ENCODE measurements around the gene EDAR. TPM values are rescaled to one million over a fixed set of nuclear protein-coding genes. Genes with fewer than 3 reads are reported as not detected.

The EDAR gene
- total RNA-seq, 1 donor from 2014 or later: 0.14 TPM

DNA sequence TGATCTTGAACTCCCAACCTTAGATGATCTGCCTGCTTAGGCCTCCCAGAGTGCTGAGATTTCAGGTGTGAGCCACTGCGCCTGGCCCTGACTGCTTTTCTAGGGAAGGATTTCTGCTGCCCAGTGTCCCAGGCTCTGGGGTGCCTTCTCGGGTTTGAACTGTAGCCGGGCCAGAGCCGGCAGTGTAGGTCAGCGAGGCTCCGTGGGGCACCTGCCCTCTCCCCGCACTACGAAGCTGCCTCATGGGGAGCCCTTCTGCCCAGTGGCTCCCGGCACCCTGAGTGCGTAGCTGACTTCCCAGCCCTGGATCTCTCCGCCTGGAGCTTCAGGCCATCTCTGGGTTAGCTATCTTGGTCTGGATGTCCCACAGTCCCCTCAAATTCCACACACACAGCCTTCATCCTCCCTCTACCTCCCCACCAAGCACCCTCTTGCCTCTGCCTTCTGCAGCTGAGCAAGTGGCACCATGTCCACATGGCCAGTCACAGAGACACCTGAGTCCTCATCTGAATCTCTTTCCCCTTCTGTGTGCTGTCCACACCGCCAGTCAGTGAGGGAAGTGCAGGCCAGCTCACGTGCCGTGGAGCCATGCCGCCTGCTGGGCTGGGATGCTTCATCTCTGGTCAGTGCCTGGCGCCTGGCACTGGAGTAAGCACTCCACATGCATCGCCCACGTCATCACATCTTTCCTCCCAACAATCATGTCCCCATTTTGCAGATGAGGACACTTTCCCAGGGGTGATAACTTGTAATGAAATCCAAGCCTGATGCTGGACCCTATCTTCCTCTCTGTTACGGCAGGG lies 69.2 kb downstream of the EDAR start:
- no peak for DNase-seq (ENCODE audit: missing footprints)
- ATAC-seq: no peak
- intact Hi-C loops (cut with DNase I): no loop called here

GRCh38 chr2:108918941-108919341 lies 70.1 kb downstream of the EDAR start:
- intact Hi-C loops (cut with DNase I): no loop called here
- DNase-seq (ENCODE audit: missing footprints) (no peak), ATAC-seq (no peak)

GRCh38 chr2:108918156-108918874 lies 70.7 kb downstream of the EDAR start:
- no peak for ATAC-seq
- intact Hi-C loops (cut with DNase I): no loop called here
- no peak for DNase-seq (ENCODE audit: missing footprints)

DNA sequence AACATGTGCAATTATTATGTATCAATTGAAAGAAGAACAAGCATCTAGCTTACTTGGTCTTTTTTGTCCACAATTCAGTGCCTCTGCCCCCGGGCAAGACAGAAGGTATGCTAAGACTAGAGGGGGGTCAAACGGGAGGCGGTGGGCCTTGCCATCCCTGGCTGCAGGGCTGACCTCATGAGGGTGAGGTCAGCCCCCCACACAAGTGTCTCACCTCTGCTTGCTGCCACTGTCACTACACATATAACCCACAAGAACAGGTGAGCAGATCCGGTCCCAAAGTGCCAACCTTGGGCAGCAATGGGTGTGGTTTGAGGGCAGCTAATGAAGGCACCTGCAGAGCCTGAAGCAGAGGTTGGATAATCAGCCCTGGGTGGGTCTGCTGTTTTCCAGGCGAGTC lies 71.5 kb downstream of the EDAR start:
- no peak for ATAC-seq
- DNase-seq (ENCODE audit: missing footprints): no peak
- intact Hi-C loops (cut with DNase I): no loop called here

DNA sequence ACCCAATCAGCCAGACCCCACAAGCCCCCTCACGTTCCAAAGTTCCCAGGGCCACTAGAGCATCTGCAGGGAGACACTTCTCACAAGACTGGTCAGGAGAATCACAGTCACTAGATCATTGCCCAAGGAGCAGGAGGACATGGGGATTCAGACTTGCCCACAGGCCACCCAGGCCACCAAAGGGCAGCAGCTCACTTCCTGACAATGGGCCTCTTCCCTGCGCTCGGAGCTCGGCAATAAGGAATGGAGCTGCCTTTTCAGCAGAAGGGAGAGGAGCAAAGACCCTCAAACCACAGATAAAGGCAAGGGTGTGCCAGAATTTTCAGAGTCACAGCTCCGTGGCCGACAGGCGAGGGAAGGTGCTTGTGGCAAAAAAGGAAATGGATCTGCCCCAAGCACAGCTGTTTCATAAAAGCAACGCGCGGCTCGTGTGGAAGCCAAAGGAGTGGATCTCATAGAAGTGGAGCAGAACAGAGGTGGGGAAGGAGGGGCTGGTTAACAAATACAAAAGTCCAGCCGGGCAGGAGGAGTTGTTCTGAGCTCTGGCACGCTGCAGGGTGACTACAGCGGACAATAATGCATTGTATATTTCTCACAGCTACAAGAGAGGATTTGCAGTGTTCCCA lies 72.1 kb downstream of the EDAR start:
- ATAC-seq (no peak), DNase-seq (ENCODE audit: missing footprints) (no peak)
- intact Hi-C loops (cut with DNase I): no loop called here

GRCh38 chr2:108916122-108916795 lies 72.8 kb downstream of the EDAR start:
- intact Hi-C loops (cut with DNase I): no loop called here
- DNase-seq (ENCODE audit: missing footprints) (no peak), ATAC-seq (no peak)

DNA sequence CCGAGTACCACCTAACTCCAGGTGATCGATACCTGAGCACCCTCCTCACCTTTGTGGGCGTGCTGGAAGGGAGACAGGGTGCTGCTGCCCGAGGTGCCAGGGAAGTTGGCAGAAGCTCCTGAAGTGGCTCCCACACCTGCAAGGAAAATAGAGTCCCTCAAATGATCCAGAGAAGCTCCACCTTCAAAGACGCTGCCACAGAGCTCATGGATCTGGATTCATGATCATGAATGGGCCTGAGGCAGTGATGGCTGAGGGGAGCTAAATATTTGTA lies 76.5 kb downstream of the EDAR start:
- intact Hi-C loops (cut with DNase I): no loop called here
- no peak for DNase-seq (ENCODE audit: missing footprints)
- ATAC-seq: no peak

DNA sequence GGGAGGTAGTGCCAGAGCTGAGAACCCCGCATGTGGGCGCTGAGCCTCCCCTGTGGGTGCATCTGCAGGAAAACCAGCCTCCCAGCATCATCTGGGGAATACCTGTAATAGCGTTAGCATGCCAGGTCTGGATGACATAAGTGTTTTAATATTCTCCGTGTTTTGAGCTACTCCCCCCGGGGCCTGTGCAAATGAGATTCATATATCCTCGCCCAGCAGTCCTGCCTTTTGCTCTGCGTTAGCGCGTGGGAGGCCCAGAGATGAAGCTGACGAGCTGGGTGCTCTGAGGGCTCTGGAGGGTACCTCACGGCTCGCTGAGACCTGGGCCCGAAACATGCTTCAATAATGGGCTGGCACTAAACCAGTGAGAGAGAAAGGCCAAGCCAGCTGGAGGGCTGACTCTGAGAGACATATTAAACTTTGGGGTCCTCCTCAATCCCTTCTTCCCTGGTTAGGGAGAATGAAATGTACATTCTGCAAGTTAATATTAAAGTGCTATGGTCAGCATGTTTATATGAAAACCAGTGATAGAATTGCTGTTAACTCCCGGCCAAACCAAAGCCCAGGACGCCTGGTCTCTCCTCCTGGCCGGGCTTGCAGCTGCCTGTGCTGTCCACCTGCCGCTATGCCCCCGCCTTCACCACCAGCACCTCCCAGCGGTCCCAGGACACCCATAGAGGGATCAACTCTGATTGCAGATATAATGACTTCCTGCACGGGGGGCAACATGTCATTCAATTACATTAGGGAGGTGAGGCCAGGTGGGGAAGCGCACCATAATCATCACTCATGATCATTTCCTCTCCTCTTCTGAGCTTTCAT lies 77.0 kb downstream of the EDAR start:
- DNase-seq (ENCODE audit: missing footprints) (no peak), ATAC-seq (no peak)
- intact Hi-C loops (cut with DNase I): no loop called here

- DNase-seq (ENCODE audit: missing footprints): no peak
- no peak for ATAC-seq
- intact Hi-C loops (cut with DNase I): no loop called here
Observed at GRCh38 chr2:108911401-108911800, 77.6 kb downstream of the EDAR start.

DNA sequence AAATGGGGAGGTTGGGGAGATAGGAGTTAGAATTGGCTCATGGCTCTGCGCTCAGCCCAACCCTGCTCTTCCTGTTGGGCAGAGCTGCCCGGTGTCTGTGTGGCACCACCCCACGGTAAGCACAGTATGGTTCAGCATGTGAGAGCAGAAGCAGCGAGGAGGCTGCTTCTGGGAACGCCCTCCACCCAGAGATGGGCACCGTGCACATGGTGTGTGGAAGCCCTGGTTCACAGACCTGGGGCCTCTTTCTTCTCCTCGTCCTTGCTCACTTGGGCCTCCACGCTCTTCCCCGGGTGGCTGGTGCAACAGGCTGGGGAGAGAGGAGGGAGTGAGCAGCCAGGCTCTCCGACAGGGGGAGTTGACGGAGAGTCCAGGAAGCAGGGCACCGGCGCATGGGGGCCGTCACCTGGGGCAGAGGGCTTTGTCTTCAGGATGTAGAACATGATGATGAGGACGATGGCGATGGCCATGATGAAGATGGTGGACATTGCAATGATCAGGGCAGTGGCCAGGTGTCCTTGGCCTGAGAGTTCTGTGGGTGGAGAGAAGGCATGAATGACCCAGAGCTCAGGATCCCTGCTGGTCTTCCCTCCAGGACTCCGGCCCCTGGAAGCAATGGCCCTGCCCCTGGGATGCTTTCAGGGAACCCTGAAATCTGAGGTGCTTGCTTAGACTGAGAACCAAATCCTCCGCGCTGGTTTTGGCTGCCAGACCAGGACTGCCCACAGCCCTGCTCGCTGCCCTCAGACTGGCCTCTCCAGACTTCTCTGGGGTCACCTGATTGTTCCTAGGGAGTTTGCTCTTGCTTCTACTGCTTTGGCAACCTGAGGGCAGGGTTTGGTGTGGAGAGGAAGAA lies 78.3 kb downstream of the EDAR start:
- intact Hi-C loops (cut with DNase I): no loop called here
- DNase-seq (ENCODE audit: missing footprints) (no peak), ATAC-seq (no peak)

DNA sequence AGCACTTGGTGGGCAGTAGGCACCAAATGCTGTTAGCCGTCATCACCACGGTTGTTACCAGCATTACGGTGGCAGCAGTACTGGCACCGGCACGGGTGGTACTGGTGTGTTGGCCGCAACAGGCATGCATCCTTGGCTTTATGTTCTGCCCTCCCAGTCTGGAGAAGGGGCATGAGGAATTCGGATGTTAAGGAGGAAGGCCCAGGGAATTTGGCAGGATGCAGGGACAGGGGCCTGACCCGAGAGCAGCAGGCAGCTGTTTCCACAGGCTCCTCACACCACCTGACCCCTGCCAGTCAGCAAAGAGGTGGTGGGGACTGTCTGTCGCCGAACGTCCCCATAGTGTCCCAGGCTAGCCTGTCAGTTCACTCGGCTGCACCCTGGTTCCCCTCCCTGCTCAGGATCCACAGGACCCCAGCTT lies 79.0 kb downstream of the EDAR start:
- ATAC-seq: no peak
- DNase-seq (ENCODE audit: missing footprints): no peak
- intact Hi-C loops (cut with DNase I): no loop called here

GRCh38 chr2:108909275-108909823 lies 79.7 kb downstream of the EDAR start:
- DNase-seq (ENCODE audit: missing footprints) (no peak), ATAC-seq (no peak)
- intact Hi-C loops (cut with DNase I): no loop called here

- intact Hi-C loops (cut with DNase I): no loop called here
- ATAC-seq: no peak
- no peak for DNase-seq (ENCODE audit: missing footprints)
Observed at GRCh38 chr2:108908713-108909070, 80.3 kb downstream of the EDAR start.

- intact Hi-C loops (cut with DNase I): no loop called here
- DNase-seq (ENCODE audit: missing footprints): no peak
- no peak for ATAC-seq
Observed at GRCh38 chr2:108907822-108908712, 81.0 kb downstream of the EDAR start.

- DNase-seq (ENCODE audit: missing footprints): no peak
- ATAC-seq: peak; percentile 67
- intact Hi-C loops (cut with DNase I): no loop called here
Observed at GRCh38 chr2:108906403-108907077, 82.5 kb downstream of the EDAR start.

GRCh38 chr2:108905906-108906305 lies 83.1 kb downstream of the EDAR start:
- ATAC-seq (peak; percentile 26), DNase-seq (ENCODE audit: missing footprints) (no peak)

More at GRCh38 chr2:108905906-108906305, 83.1 kb downstream of the EDAR start:
- intact Hi-C loops (cut with DNase I): no loop called here

All from Right ventricle myocardium inferior (tissue), 1 donor.